Measurements from ENCODE around the gene DISP3.
"Not testable (repeated sequence)": the region's sequence is repeated elsewhere in the genome, so short reads cannot be mapped to it uniquely, and the experiment has no call there.

DISP3 gene

DNA sequence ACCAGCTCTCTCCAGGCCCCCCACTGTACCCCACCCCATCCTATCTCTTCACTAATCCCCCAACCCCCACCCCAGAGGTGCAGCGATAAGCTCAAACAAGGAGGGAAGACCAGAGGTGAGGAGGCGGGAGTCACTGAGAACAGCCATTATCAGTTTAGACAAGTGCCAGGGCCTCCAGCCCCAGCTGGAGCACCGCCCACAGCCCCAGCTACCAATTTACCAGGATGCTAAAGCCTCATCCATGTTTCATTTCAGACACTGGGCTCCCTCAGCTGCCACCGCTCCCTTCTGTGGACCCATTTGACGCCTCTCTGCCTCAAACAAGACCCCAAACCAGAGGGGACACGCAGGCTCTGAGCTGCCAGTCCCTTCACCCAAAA lies 80.6 kb downstream of the DISP3 start:
- DNase-seq, result no peak

DNA sequence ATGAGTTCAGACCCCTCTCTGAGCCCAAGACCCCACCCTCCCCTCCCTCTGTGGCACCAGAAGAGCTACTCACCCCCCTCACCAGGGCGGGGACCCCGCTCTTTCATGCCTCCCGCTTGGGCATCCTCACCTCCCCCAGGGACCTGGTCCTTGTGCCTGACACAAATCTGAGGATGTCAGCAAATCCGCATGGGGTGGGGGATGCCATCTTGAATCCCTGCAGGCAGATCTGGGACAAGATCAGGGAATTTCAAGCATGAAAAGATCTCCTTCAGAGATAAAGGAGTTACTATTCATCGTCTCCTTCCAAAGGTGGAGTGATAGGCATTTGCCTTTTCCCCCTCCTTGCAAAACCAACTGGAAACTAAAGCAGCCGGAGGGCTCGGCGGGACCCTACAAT lies 81.1 kb downstream of the DISP3 start:
- DNase-seq, result no peak

DNA sequence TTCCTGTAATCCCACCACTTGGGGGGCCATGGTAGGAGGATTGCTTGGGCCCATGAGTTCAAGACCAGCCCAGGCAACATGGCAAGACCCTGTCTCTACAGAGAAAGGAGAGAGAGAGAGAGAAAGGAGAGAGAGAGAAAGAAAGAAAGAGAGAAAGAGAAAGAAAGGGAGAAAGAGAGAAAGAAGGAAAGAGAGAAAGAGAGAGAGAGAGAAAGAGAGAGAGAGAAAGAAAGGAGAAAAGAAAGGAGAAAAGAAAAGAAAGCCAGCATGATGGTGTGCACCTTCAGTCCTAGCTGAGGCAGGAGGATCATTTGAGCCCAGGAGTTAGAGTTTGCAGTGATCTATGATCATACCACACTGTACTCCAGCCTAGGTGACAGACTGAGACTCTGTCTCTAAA lies 82.8 kb downstream of the DISP3 start:
- DNase-seq, result no peak

DNA sequence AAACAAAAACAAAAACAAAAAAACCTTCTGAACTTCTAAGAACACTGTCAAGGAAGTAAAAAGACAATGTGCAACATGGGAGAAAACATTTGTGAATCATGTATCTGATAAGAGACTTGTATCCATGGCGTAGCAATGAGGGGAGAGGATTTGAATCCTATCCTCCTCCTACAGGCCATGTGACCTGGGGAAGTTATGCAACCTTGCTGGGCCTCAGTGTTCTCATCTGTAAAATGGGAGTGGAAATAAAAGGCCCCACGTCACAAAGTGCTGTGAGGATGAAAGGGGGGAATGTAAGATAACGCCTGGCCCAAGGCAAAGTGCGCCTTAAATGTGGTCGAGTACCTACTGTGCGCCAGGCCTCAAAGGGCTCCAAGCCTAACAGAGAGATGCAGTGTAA lies 83.7 kb downstream of the DISP3 start:
- no peak for DNase-seq

DNA sequence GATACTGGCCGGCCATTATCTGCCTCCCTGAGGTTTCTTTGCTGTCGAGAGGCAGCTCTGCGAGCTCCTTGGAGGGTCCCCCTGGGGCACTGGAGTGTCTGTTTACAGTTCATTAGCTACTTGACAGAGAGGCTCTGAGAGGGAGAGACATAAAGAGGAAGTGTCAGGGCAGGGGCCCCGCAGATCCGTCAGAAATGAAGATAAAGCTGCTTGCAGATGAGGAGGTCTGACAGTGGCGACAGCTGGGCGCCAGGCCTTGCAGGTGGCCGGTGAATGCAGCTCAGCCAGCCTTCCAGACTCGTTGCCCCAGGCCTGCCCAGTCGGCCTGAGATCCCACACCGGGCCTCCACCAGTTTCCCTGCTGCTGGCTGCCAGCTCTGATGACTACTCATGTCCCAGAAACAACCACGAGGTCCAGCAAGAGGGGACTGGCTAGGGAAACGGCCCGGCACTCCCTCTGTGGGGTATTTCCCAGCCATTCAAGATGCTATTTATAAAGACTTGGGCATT lies 84.7 kb downstream of the DISP3 start:
- peak; percentile 94 for DNase-seq

DNA sequence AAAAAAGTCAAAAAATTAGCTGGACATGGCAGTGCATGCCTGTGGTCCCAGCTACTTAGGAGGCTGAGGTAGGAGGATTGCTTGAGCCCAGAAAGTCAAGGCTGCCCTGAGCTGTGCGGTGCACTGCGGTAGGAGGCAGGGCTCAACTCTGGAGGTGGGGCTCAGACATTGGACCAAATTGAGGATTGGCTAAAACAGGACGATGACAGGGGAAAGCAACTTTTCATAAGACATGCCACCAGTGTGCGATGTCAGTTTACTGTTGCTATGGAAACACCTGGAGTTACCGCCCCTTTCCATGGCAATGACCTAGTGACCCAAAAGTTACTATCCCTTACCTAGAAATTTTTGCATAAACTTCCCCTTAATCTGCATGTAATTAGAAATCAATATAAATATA lies 85.3 kb downstream of the DISP3 start:
- peak; percentile 62 for DNase-seq

DNA sequence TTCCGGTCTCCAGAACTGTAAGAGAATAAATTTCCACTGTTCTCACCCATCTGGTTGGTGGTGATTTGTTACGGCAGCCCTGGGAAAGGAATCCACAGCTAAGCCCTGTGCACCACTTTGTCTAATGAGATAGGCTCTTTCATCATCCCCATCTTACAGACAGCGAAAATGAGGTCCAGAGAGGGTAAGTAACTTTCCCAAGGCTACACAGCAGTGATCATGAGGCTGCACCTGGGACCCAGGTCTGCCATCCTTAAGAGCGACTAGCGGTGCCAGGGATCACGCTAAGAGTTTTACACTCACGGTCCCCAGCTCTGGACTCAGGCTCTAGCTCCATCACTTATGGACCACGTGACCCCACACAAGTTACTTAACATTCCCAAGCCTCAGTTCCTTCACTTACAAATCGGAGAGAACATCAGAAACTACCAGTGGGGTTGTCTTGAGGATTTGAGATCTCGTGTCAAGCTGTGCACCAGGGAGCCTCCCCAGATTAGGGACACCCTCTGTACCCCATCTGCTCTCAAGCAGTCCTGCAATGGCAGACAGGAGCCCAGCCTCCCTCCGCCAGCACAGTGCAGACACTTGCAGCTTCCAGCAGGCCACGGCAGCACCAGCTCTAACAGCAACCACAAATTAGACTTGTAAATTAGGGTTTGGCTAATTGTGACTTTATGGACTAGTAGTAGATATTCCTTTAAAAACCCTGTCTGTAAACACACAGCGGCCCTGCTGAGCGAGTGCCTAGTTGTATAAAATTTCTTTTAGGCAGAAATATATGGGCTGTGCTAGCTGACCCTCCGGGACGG lies 87.3 kb downstream of the DISP3 start:
- DNase-seq, result no peak

DNA sequence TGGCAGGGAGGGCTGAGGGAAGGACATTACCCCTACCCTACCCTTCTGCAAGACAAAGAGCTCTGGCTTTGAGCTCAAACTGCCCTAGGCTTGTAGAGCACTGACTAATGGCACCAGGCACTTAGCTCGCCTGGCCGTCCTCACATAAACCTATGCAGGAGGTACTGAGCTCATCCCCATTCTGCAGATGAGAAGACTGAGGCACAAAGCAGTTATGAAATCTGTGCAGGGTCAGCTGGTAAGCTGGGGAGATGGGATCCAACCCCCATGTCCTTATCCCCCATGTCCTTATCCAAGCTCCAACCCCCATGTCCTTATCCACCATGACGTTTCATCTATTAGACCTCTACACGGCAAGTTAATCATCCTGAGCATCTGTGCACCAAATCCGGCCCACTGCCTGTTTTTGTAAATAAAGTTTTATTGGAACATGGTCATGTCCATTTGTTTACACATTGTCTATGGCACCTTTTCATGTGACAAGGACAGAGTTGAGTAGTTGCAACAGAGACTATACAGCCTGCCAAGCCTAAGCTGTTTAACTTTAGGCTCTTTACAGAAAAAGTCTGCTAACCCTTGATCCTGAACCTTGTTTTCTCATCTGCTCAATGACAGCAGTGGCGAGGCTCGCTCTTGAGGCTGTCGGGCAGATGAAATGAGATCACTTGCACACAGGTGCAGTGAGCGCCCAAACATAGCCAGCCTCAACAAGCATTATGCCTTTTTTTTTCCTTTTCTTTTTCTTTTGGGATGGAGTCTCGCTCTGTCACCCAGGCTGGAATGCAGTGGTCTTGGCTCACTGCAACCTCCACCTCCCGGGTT lies 88.5 kb downstream of the DISP3 start:
- DNase-seq, result peak; percentile 67

DNA sequence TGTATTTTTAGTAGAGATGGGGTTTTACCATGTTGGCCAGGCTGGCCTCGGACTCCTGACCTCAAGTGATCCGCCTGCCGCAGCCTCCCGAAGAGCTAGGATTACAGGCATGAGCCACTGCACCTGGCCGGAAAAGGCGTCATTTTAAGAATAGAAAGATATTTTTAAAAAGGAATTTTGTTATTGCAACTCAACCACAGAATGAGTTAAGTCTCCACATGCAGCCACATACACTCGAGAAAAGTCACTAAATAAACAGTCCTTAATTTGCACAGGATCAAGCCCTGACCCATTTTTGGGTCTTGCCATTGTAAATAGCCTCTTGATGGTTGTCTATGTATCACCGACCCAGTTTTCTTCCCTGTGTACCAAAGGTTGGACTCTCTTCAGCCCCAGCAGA lies 89.7 kb downstream of the DISP3 start:
- DNase-seq, result peak; percentile 88

DNA sequence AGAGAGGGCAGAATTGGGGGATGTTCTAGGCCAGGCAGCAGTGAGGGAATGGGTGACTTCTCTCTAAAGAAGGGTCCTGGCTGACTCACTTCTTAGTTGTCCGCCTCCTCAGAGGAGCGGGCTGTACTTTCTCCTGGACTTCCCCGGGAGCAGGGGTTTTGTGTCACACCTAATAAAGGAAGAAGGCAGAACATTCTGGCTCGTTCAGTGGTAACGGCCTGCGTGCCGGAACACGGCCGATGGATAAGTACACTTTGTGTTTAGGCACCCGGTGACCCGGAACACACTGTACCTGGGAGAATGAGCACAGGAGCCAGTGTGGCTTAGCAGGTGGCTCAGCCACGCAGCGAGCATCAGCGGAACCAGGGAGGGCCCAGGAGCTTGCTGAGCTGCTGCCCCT lies 90.6 kb downstream of the DISP3 start:
- DNase-seq, result no peak

DNA sequence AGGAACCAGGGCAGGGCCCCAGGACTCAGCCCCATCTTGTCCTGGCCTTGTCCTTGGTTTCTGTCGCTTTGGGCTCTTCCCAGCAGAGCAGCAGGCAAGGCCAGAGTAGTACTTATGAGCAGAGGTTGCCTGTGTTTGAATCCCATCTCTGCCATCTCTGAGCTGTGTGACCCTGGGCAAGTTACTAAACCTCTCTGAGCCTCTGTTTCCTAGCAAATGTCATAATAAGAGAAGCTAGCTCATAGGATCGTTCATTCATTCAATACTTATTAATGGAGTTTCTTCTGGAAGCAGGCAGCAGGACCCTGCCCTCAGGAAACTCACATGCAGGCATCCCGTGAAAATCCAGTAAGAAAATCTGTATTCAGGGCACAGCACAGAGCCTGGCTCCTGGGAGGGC lies 91.0 kb downstream of the DISP3 start:
- no peak for DNase-seq

DNA sequence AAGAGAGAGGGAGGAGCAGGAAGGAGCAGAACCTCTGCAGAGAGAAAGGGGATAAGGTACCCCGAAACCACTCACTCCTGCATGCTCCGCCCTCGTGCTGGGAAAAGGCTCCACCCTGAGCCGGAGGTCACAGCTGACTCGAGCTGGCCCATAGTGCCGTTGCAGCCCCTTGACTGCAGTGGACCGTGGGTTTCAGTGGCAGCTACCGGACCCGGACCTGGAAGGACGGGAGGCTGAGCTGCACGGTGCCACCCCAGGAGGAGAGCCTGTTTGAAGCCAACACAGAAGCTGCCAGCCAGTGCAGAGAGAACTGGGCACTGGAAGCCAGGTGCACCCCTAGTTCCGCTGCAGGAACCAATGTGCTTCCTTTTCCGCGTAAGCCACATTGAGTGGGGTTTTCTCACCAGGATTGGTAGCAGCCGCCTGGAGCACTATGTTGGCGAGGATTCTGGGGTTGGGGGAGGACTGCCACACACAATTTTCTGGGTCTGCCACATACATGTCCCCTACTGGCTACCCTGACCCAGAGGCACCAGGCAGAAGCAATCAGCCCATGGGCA lies 91.9 kb downstream of the DISP3 start:
- no peak for DNase-seq

DNA sequence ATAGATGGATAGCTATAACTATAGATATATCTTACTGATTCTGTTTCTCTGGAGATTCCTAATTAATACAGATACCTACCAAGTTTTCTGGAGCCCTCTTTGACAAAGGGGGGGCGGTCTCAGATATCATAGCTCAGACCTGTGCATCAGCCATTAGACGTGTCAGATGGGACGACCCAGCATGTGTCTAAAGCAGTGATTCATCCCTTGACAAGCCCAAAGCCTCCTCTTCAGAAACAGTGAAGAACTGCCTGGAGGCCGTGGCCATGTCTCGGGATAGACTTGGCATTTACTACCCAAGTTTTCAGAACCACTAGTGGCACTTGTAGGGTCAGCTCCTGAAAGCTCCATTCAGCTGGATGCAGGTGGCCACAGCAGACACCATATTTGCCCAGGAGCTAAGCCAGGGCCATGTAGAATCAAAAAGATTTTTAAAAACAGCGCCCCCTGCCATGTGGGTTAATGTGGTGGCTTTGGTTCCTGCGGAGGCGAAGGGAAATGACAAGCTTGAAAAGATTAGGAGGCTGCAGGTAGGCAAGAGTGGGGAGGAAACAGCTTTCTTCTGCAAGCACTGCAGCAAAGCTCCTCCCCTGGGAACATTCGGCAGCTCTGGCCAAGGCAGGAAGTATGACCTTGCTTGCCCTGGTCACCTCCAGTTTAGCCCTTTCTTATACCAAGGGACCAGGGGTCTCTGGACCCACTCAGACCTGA lies 93.1 kb downstream of the DISP3 start:
- peak; percentile 79 for DNase-seq

DNA sequence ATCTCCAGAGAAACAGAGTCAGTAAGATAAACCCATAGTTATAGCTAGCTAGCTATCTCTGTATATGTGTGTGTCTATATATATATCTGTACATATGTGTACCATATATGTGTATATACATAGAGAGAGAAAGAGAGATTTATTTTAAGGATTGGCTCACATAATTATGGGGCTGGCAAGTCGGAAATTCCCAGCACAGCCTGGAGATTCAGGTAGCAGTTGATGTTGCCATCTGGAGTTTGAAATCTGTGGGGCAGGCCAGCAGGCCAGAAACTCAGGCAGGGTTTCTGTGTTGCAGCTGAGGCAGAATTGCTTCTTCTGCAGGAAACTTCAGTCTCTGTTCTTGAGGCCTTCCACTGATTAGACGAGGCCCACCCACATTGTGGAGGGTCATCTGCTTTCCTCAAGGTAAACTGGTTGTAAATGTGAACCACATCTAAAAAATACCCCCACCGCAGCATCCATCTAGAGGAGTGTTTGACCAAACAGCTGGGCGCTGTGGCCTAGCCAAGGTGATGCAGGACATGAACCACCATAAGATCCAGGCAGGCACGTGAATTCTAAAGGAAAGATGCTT lies 94.2 kb downstream of the DISP3 start:
- DNase-seq, result no peak

DNA sequence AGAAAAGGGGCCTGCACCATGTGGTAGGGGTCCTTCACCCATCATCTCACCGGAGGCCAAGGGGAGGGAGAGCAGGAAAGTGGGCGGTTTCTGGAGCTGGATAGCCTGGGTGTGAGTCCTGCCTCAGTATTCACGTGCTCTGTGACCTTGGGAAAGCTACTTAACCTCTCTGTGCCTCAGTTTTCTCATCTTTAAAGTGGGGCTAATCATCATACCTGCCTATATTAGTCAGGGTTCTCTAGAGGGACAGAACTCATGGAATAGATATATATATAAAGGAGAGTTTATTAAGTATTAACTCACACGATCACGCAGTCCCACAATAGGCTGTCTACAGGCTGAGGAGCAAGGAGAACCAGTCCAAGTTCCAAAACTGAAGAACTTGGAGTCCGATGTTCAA lies 96.6 kb downstream of the DISP3 start:
- no peak for DNase-seq

DNA sequence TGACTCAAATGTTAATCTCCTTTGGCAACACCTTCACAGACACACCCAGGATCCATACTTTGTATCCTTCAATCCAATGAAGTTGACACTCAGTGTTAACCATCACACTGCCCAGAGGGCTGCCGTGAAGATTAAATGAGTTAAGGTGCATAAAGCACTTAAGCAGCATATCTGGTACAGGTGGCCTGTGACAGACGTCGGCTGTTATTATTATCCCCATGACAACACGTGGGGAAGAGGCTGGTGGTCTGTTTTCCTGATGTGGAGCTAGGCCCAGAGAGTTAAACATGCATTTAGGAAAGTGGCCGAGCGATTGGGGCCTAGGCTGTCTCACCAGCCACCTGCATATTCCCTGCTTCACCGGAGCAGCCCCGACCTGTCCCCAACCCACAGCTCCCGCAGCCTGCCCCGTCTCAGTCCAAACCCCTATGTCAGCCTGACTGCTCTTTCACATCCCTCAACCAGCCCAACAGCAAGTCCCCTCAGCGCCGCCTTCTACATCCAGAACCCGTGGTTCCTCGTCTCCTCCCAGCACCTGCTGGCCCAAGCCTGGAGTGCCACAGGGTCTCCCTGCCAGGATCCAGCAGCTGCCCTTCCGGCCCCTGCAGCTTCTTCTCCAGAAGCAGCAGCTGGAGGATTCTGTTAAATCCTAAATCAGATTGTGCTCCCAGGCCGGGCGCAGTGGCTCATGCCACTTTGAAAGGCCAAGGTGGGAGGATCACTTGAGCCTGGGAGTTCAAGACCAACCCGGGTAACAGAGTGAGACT lies 97.3 kb downstream of the DISP3 start:
- no peak for DNase-seq

DNA sequence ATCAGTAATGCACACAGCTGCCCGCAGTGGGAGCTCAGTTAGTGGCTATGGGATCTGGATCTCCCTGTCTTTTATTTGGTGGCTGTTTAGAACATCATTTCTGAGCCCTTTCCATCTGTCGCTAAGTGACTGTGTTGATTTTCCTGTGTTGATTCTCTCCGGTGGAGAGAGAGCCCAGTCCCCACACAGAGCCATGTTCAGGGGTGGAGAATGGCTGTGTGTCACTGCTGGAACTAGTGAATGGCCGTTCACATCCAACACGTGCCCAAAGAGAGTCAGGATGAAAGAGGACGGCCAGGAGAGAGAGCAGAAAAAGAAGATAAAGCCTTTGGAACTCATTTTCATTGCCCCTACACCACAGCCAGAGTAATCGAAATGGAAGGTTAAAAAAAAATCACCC lies 99.0 kb downstream of the DISP3 start:
- DNase-seq, result no peak

DNA sequence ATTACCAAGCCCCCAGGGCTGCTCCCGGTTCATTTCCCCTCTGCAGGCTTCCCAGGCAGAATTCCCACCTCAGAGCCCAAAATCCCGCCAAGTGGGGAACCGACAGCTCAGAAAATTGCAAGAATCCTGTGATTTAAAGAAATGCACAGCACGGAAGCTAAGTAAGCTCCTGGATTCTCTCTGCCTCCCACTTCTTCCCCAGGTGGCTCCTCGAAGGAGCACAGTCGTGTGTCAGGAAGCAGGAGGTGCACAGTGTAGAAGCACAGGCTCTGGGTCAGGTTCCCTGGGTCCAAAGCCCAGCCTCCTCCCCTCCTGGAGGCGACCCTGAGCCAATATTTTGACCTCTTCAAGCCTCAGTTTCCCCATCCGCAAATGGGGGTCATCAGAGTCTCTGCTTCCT lies 100.6 kb downstream of the DISP3 start:
- no peak for DNase-seq

DNA sequence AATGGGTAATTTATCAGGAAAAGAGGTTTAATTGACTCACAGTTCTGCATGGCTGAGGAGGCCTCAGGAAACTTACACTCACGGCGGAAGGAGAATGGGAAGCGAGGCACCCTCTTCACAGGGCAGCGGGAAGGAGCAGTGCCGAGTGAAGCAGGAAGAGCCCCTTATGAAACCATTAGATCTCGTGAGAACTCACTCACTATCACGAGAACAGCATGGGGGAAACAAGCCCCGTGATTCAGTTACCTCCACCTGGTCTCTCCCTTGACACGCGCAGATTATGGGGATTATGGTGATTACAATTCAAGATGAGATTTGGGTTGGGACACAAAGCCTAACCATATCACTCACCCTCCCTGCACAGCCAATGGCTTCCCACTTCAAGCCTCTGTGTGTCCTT lies 101.1 kb downstream of the DISP3 start:
- DNase-seq, result not testable (repeated sequence)

DNA sequence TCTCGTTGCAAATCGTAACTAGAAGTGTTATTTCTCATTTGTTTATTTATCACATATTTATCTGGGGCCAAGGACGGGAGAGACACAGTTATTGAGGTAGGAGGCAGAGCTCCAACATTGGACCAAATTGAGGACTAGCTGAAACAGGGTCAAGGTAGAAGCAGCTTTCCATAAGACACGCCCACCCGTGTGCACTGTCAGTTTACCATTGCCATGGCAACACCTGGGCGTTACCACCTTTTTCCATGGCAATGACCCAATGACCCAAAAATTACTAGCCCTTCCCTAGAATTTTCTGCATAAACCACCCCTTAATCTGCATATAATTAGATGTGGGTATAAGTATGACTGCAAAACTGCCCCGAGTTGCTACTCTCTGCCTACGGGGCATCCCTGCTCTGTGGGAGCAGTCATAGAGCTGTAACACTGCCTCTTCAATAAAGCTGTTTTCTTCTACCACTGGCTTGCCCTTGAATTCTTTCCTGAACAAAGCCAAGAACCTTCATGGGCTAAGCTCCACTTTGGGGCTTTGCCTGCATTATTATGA lies 102.6 kb downstream of the DISP3 start:
- peak; percentile 47 for DNase-seq

DNA sequence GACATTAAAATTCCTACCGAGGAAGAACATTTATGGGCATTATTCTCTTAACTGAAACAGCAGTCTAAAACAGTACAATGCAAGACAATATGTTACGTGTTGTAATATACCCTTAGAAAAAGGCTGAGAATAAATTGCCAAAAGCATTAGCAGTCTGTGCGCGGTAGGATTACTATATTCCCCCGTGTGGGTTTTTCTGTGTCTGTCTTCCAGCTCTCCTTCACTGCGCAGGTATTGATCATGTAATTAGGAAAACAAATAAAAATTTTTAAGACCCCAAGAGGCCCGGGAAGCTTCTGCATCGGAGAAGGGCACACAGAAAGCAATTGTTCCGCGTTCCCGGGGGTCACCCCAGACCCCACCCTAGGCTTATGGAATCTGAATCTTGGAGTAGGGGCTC lies 106.4 kb downstream of the DISP3 start:
- DNase-seq, result no peak
